ENCODE measurements around the gene SMYD3. TPM values are rescaled to one million over a fixed set of nuclear protein-coding genes. Genes with fewer than 3 reads are reported as not detected.

The SMYD3 gene
- total and polyA plus RNA-seq, 9 of the 15 experiments (the other 6 are each of a cell fraction or from before 2014, with no cell fraction given), result 128 to 440 (median 197) TPM

- TF ChIP-seq ZNF277 (CRISPR knock-in tag; IDR thresholded peaks at IDR 0.05; ENCODE audit: borderline replicate concordance) (no peak), XRCC4 (IDR thresholded peaks at IDR 0.05; ENCODE audit: extremely low read depth, insufficient read depth, insufficient read length) (no peak), CSDE1 (IDR thresholded peaks at IDR 0.05) (no peak), KHSRP (IDR thresholded peaks at IDR 0.05) (no peak), ZEB2 (IDR thresholded peaks at IDR 0.05) (0 out of 2 replicates have a peak, but pooled peaks have one; percentile 21), HMGXB4 (CRISPR knock-in tag; IDR thresholded peaks at IDR 0.05) (peak; percentile 69; the same call in 1 of the 2 replicates), TRIM24 (IDR thresholded peaks at IDR 0.05) (peak in 1 of 2 experiments; percentile 79; a peak in 2 of 4 replicates), ZNF124 (CRISPR knock-in tag; IDR thresholded peaks at IDR 0.05) (no peak), ZBTB17 (CRISPR knock-in tag; IDR thresholded peaks at IDR 0.05) (peak; percentile 36; the same call in 1 of the 2 replicates), KLF13 (tag; IDR thresholded peaks at IDR 0.05; ENCODE audit: borderline replicate concordance, low read depth) (no peak), POLR2AphosphoS2 (IDR thresholded peaks at IDR 0.05; ENCODE audit: low read length) (no peak), SUPT5H (IDR thresholded peaks at IDR 0.05) (peak; percentile 62), E2F6 (IDR thresholded peaks at IDR 0.05; ENCODE audit: borderline replicate concordance in 1 of 2, extremely low read depth in 1 of 2, insufficient read depth in 1 of 2, insufficient read length in 1 of 2, low read depth in 1 of 2, low read length in 1 of 2, poor library complexity in 1 of 2, severe bottlenecking in 1 of 2) (peak; percentile 50 to 59), ZNF24 (IDR thresholded peaks at IDR 0.05) (peak; percentile 34; the same call in 1 of the 2 replicates)
These were observed at the start of gene SMYD3 (continued) for GRCh38 chr1:246506674-246507481.

All from K562 (cell line).